CD4-positive, alpha-beta T cell treated with Interleukin-15 for 4 hours (primary cell): ENCODE measurements around the gene SETX.

Source experiments
- DNase-seq: peaks from one replicate; pipeline ENCODE4 v3.0.0-alpha.2; 2020; ENCODE audit warnings: low spot score

SETX gene

GRCh38 chr9:132214027-132214622, 140.7 kb downstream of the SETX start:
- no peak for DNase-seq

- DNase-seq = no peak
Measured at GRCh38 chr9:132211570-132211969, 143.2 kb downstream of the SETX start.
